HEK293 (cell line): ENCODE results near the gene VASP.

Experiments
- CTCF ChIA-PET: fragments of 350-600 bp; formaldehyde crosslinking; extraction: SDS; loops from one replicate; lab custom pipeline; 2021; ENCODE audit warnings: antibody characterized with exemption; lab: Yijun Ruan, JAX
- POLR2A ChIA-PET: fragments of 300-600 bp; formaldehyde crosslinking; extraction: SDS; loops from one replicate; lab custom pipeline; 2020; ENCODE audit warnings: antibody characterized with exemption, inconsistent platforms; lab: Yijun Ruan, JAX
- H3K27ac ChIP-seq: fragments of 200-500 bp; sonication (Bioruptor generic); 2 replicates; pipeline ENCODE4 v1.5.1; 2014; ENCODE audit warnings: low read depth, low read length, control low read depth, inconsistent platforms; ENCODE audit errors: extremely low read depth
- H3K36me3 ChIP-seq, 2 experiments: fragments of 200-500 bp in 1 of 2; sonication (Bioruptor generic) in 1 of 2; 1 replicate in 1 of 2; 2 replicates in 1 of 2; pipeline ENCODE4 v1.5.1; 2014 to 2017; ENCODE audit warnings: inconsistent platforms in 2 of 2, low read length in 2 of 2; ENCODE audit not compliant: control insufficient read depth in 2 of 2, insufficient read depth in 1 of 2
- H3K4me1 ChIP-seq: fragments of 200-500 bp; sonication (Bioruptor generic); 2 replicates; pipeline ENCODE4 v1.5.1; 2014; ENCODE audit warnings: mild to moderate bottlenecking, low read length, inconsistent platforms; ENCODE audit not compliant: control insufficient read depth, insufficient read depth
- H3K4me3 ChIP-seq: 2 replicates; pipeline ENCODE4 v1.5.1; 2011; ENCODE audit warnings: low read depth, mild to moderate bottlenecking, control low read depth, low read length, moderate library complexity
- H3K9me3 ChIP-seq: fragments of 200-500 bp; sonication (Bioruptor generic); 2 replicates; pipeline ENCODE4 v1.5.1; 2014; ENCODE audit warnings: low read depth, low read length, inconsistent platforms; ENCODE audit not compliant: control insufficient read depth, insufficient read depth
- KLF9 ChIP-seq: fragments of 450-650 bp; formaldehyde crosslinking; IDR thresholded peaks from 2 replicates; pipeline ENCODE4 v1.5.1; 2016; ENCODE audit warnings: missing biosample characterization, missing genetic modification characterization, low read depth
- PRDM10 ChIP-seq: fragments of 450-650 bp; formaldehyde crosslinking; IDR thresholded peaks from 2 replicates; pipeline ENCODE4 v1.5.1; 2016; ENCODE audit warnings: missing biosample characterization, missing genetic modification characterization
- ZBTB48 ChIP-seq: fragments of 450-650 bp; formaldehyde crosslinking; IDR thresholded peaks from 2 replicates; pipeline ENCODE4 v1.5.1; 2016; ENCODE audit warnings: missing biosample characterization, missing genetic modification characterization
- ZIC2 ChIP-seq: fragments of 450-650 bp; formaldehyde crosslinking; IDR thresholded peaks from 2 replicates; pipeline ENCODE4 v1.5.1; 2016; ENCODE audit warnings: missing biosample characterization, missing genetic modification characterization
- ZNF169 ChIP-seq: fragments of 450-650 bp; formaldehyde crosslinking; IDR thresholded peaks from 2 replicates; pipeline ENCODE4 v1.5.1; 2016; ENCODE audit warnings: missing biosample characterization, missing genetic modification characterization
- ZNF398 ChIP-seq: fragments of 450-650 bp; formaldehyde crosslinking; IDR thresholded peaks from 2 replicates; pipeline ENCODE4 v1.5.1; 2017; ENCODE audit warnings: missing biosample characterization, missing genetic modification characterization
- ZNF571 ChIP-seq: fragments of 450-650 bp; formaldehyde crosslinking; IDR thresholded peaks from 2 replicates; pipeline ENCODE4 v1.5.0; 2017; ENCODE audit warnings: missing biosample characterization, missing genetic modification characterization
- ZNF645 ChIP-seq: fragments of 450-650 bp; formaldehyde crosslinking; IDR thresholded peaks from 2 replicates; pipeline ENCODE4; 2016; ENCODE audit warnings: missing biosample characterization, missing genetic modification characterization

Gene VASP

GRCh38 chr19:45526971-45527370 is 19.7 kb downstream of the VASP start:
- no peak overlapping the region for H3K27ac ChIP-seq
- H3K4me3 ChIP-seq: no peak overlapping the region
- TF ChIP-seq ZNF398 (tag by site-specific recombination) (peak; percentile 40; the same call in 1 of the 2 replicates), ZNF645 (tag by site-specific recombination) (no peak)
- H3K36me3 ChIP-seq: peaks cover 14 to 34% of the 10 kb centered on the region in 2 experiments; a peak in 2 of 3 replicates
- H3K9me3 ChIP-seq: no peaks in the 10 kb centered on the region
- POLR2A ChIA-PET: interaction anchor here (0.7 kb wide), 1 partner anchor 637 kb away, joined by 3 read pairs; no protein-coding TSS in a partner anchor
- CTCF ChIA-PET: interaction anchor here (0.5 to 7.6 kb wide), 8 partner anchors 9 to 124 kb away, joined by 3 to 40 read pairs (median 4); no protein-coding TSS in a partner anchor
- no peaks in the 10 kb centered on the region for H3K4me1 ChIP-seq

- Histone ChIP-seq H3K36me3 (peaks cover 14 to 34% of the 10 kb centered on the region in 2 experiments; a peak in 2 of 3 replicates), H3K27ac (no peak overlapping the region), H3K4me1 (no peaks in the 10 kb centered on the region), H3K9me3 (no peaks in the 10 kb centered on the region), H3K4me3 (no peak overlapping the region)
- CTCF ChIA-PET: interaction anchor here (0.5 to 7.6 kb wide), 6 partner anchors 28 to 123 kb away, joined by 3 to 40 read pairs (median 4); no protein-coding TSS in a partner anchor
- TF ChIP-seq ZNF571 (tag by site-specific recombination): no peak
- TF ChIP-seq KLF9: no peak
- no peak for TF ChIP-seq ZNF169 (tag by site-specific recombination)
- no peak for TF ChIP-seq ZIC2 (tag by site-specific recombination)
- 0 out of 2 replicates have a peak, but pooled peaks have one; percentile 10 for TF ChIP-seq ZBTB48
- POLR2A ChIA-PET: interaction anchor here (0.7 kb wide), 1 partner anchor 638 kb away, joined by 3 read pairs; no protein-coding TSS in a partner anchor
Measured at GRCh38 chr19:45527731-45528130, 20.5 kb downstream of the VASP start.

- POLR2A ChIA-PET: no interaction called here
- Histone ChIP-seq H3K4me1 (no peaks in the 10 kb centered on the region), H3K27ac (no peak overlapping the region), H3K9me3 (no peaks in the 10 kb centered on the region), H3K4me3 (peak overlapping the region; percentile 19), H3K36me3 (peaks cover 14 to 34% of the 10 kb centered on the region in 2 experiments; a peak in 2 of 3 replicates)
- CTCF ChIA-PET: interaction anchor here (1.0 to 7.6 kb wide), 4 partner anchors 27 to 114 kb away, joined by 3 to 40 read pairs (median 6); no protein-coding TSS in a partner anchor
- TF ChIP-seq ZNF398 (tag by site-specific recombination) (peak; percentile 58), PRDM10 (tag by site-specific recombination) (peak; percentile 98), KLF9 (no peak)
Measured at GRCh38 chr19:45528149-45528743, 21.0 kb downstream of the VASP start.
